Keratinocyte (primary cell): Measurements from ENCODE around the gene SIPA1. TPM values are rescaled to one million over a fixed set of nuclear protein-coding genes. Genes with fewer than 3 reads are reported as not detected.

Experiments used
- DNase-seq: peaks from one replicate; pipeline ENCODE4 v3.0.0-alpha.2; 2011; ENCODE audit warnings: low read depth, missing footprints, low spot score
- FAIRE-seq: peaks from 2 replicates; lab custom pipeline; 2011; peaks lifted over from hg19 to GRCh38; lab: Jason Lieb, UNC
- H2AFZ ChIP-seq: 2 replicates; pipeline ENCODE4 v1.6.0; 2012; ENCODE audit warnings: low read length, control low read depth, inconsistent platforms; ENCODE audit not compliant: control insufficient read depth
- H3K27ac ChIP-seq: 2 replicates; pipeline ENCODE4 v1.5.1; 2011; ENCODE audit warnings: low read length; ENCODE audit not compliant: control insufficient read depth, insufficient read depth
- H3K27me3 ChIP-seq: 3 replicates; pipeline ENCODE4 v1.6.0; 2011; ENCODE audit warnings: low read length; ENCODE audit not compliant: control insufficient read depth, insufficient read depth; ENCODE audit errors: extremely low read depth
- H3K36me3 ChIP-seq, 2 experiments: 2 replicates in 1 of 2; 3 replicates in 1 of 2; pipeline ENCODE4 v1.5.1; 2011; ENCODE audit warnings: low read length in 2 of 2, mild to moderate bottlenecking in 1 of 2; ENCODE audit not compliant: control insufficient read depth in 2 of 2, insufficient read depth in 2 of 2; ENCODE audit errors: extremely low read depth in 1 of 2
- H3K4me1 ChIP-seq: 3 replicates; pipeline ENCODE4 v1.5.1; 2011; ENCODE audit warnings: low read length; ENCODE audit not compliant: control insufficient read depth, insufficient read depth; ENCODE audit errors: extremely low read depth
- H3K4me2 ChIP-seq: 3 replicates; pipeline ENCODE4 v1.6.0; 2011; ENCODE audit warnings: low read depth, low read length; ENCODE audit not compliant: control insufficient read depth, insufficient read depth; ENCODE audit errors: extremely low read depth
- H3K4me3 ChIP-seq, 3 experiments: fragments of 200-600 bp in 1 of 3; sonication (generic) in 1 of 3; 2 replicates in 2 of 3; 3 replicates in 1 of 3; pipeline ENCODE4 v1.5.1; 2011 to 2016; ENCODE audit warnings: low read length in 3 of 3, mild to moderate bottlenecking in 3 of 3, control low read depth in 2 of 3, inconsistent platforms in 1 of 3, low read depth in 1 of 3, mixed read lengths in 1 of 3, mixed run types in 1 of 3, moderate library complexity in 1 of 3; ENCODE audit not compliant: control insufficient read depth in 2 of 3, insufficient read depth in 2 of 3; ENCODE audit errors: extremely low read depth in 1 of 3
- H3K79me2 ChIP-seq: 2 replicates; pipeline ENCODE4 v1.6.0; 2012; ENCODE audit warnings: low read length; ENCODE audit not compliant: control insufficient read depth, insufficient read depth
- H3K9ac ChIP-seq: 3 replicates; pipeline ENCODE4 v1.6.0; 2011; ENCODE audit warnings: low read length; ENCODE audit not compliant: control insufficient read depth, insufficient read depth; ENCODE audit errors: extremely low read depth
- H3K9me1 ChIP-seq: 3 replicates; pipeline ENCODE4 v1.6.0; 2011; ENCODE audit warnings: low read length; ENCODE audit not compliant: control insufficient read depth, insufficient read depth; ENCODE audit errors: extremely low read depth
- H3K9me3 ChIP-seq: 2 replicates; pipeline ENCODE4 v1.5.1; 2012; ENCODE audit warnings: low read depth, low read length; ENCODE audit not compliant: control insufficient read depth
- H4K20me1 ChIP-seq: 3 replicates; pipeline ENCODE4 v1.6.0; 2011; ENCODE audit warnings: low read length; ENCODE audit not compliant: control insufficient read depth, insufficient read depth; ENCODE audit errors: extremely low read depth
- CTCF ChIP-seq, 3 experiments: IDR thresholded peaks in 1 of 3; conservative IDR thresholded peaks in 1 of 3; optimal IDR thresholded peaks in 1 of 3; 2 replicates in 2 of 3; 3 replicates in 1 of 3; pipeline versions ENCODE3 to v1.5.1; 2011; ENCODE audit warnings: low read length in 3 of 3, mild to moderate bottlenecking in 3 of 3, moderate library complexity in 2 of 3, control low read depth in 1 of 3, inconsistent platforms in 1 of 3; ENCODE audit not compliant: insufficient read depth in 2 of 3; ENCODE audit errors: extremely low read depth in 1 of 3
- EZH2 ChIP-seq: IDR thresholded peaks from one replicate; pipeline ENCODE4 v1.6.1; 2012; ENCODE audit warnings: inconsistent platforms, mild to moderate bottlenecking, low read length, moderate library complexity
- dilution Hi-C: fragments of 300-500 bp; cut with MboI; formaldehyde crosslinking; loops from one replicate; pipeline ENCODE4 v1.7.0; 2020; ENCODE audit warnings: low sequenced_read_pairs; ENCODE audit not compliant: extremely low pct_ligation_motif_present
- polyA plus RNA-seq, 5 experiments: library from polyadenylated mRNA; depleted of rRNA in 3 of 5; stranded (reverse) in 3 of 5; stranded (forward) in 1 of 5; unstranded in 1 of 5; fragments of >200 nt; gene quantifications; 1 replicate in 1 of 5; 2 replicates in 3 of 5; 3 replicates in 1 of 5; pipeline versions ENCODE4 v1.2.1 to v1.2.3, GENCODE V29; 2011 to 2012; ENCODE audit warnings: missing spikeins in 2 of 5, low read depth in 1 of 5, low replicate concordance in 1 of 5

Gene SIPA1
- polyA plus RNA-seq, 1 donor (not counting 4 experiments of a cell fraction or from before 2014, with no cell fraction given): 4.5 TPM

DNA sequence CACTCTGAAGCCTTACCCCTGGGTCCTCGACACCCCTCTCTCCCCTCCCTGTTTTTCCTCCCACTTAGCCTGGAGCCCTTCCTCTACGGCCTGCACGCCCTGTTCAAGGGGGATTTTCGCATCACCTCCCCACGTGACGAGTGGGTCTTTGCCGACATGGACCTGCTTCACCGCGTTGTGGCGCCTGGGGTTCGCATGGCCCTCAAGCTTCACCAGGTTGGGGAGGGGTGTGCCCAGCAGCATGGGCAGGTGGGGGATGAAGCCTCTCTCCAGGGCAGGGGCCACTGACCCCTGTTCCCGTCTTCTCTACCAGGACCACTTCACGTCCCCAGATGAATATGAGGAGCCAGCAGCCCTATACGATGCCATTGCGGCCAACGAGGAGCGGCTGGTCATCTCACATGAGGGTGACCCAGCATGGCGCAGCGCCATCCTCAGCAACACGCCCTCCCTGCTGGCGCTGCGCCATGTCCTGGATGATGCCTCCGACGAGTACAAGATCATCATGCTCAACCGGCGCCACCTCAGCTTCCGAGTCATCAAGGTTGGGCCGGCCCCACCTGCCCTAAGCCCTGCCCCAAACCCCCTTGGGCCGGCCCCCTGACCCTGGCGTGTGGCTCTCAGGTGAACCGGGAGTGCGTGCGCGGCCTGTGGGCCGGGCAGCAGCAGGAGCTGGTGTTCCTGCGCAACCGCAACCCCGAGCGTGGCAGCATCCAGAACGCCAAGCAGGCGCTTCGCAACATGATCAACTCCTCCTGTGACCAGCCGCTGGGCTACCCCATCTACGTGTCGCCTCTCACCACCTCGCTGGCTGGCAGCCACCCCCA, 2.8 kb upstream of the SIPA1 start:
- no peaks in the 10 kb centered on the region for H3K9me3 ChIP-seq
- dilution Hi-C loops: no loop called here
- H4K20me1 ChIP-seq: peaks cover 4% of the 10 kb centered on the region
- H2AFZ ChIP-seq: no peak overlapping the region
- peaks cover 39 to 41% of the 10 kb centered on the region in 2 experiments for H3K36me3 ChIP-seq
- H3K4me2 ChIP-seq: no peak overlapping the region
- H3K9ac ChIP-seq: no peak overlapping the region
- DNase-seq (no peak), FAIRE-seq (no peak)
- H3K27me3 ChIP-seq: no peaks in the 10 kb centered on the region
- H3K4me3 ChIP-seq: no peak overlapping the region
- no peaks in the 10 kb centered on the region for H3K79me2 ChIP-seq
- no peaks in the 10 kb centered on the region for H3K9me1 ChIP-seq
- TF ChIP-seq EZH2: no peak
- no peak for TF ChIP-seq CTCF (optimal IDR thresholded peaks at IDR 0.05 in 1 of 3, IDR thresholded peaks at IDR 0.05 in 1 of 3, conservative IDR thresholded peaks at IDR 0.05 in 1 of 3; ENCODE audit: extremely low read depth in 1 of 3, insufficient read depth in 2 of 3, low read length in 3 of 3)
- peaks cover 7% of the 10 kb centered on the region for H3K4me1 ChIP-seq
- H3K27ac ChIP-seq: no peak overlapping the region

DNA sequence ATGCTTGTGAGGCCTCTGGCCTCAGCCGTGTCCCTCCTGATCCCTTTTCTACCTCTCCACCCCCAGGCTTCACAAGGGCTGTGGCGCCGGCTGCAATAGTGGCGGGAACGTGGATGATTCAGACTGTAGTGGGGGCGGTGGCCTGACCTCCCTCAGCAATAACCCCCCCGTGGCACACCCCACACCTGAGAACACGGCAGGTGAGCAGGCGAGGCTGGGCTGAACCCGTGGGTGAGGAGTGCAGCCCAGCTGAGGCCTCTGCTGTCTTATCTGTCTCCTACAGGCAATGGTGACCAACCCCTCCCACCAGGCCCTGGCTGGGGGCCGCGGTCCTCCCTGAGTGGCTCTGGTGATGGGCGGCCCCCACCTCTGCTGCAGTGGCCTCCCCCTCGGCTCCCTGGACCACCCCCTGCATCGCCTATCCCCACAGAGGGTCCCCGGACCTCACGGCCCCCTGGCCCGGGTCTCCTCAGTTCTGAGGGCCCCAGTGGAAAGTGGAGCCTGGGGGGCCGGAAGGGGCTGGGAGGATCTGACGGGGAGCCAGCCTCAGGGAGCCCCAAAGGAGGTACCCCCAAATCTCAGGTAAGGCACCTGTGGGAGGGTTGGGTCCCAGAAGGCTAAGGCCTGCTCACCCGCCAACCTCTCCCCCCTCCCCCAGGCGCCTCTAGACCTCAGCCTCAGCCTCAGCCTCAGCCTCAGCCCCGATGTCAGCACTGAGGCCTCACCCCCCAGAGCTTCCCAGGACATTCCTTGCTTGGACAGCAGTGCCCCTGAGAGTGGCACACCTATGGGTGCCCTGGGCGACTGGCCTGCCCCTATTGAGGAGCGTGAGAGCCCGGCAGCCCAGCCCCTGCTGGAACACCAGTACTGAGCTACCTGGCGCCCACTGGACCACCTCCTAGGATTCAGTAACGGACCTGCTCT, 1.5 kb upstream of the SIPA1 start:
- Histone ChIP-seq H2AFZ (no peak overlapping the region), H3K27me3 (no peaks in the 10 kb centered on the region), H3K4me3 (no peak overlapping the region), H3K9ac (no peak overlapping the region), H3K9me3 (no peaks in the 10 kb centered on the region), H3K79me2 (no peaks in the 10 kb centered on the region), H3K4me2 (no peak overlapping the region), H3K4me1 (peaks cover 7% of the 10 kb centered on the region), H4K20me1 (peaks cover 4% of the 10 kb centered on the region), H3K27ac (no peak overlapping the region), H3K36me3 (peaks cover 30 to 32% of the 10 kb centered on the region in 2 experiments), H3K9me1 (no peaks in the 10 kb centered on the region)
- DNase-seq (no peak), FAIRE-seq (no peak)
- dilution Hi-C loops: no loop called here
- no peak for TF ChIP-seq EZH2
- no peak for TF ChIP-seq CTCF (optimal IDR thresholded peaks at IDR 0.05 in 1 of 3, IDR thresholded peaks at IDR 0.05 in 1 of 3, conservative IDR thresholded peaks at IDR 0.05 in 1 of 3; ENCODE audit: extremely low read depth in 1 of 3, insufficient read depth in 2 of 3, low read length in 3 of 3)
